Measurements from ENCODE around the gene ATG9B. TPM values are rescaled to one million over a fixed set of nuclear protein-coding genes. Genes with fewer than 3 reads are reported as not detected.
A peak's percentile ranks its signal among the peaks of the same experiment; 100 is the strongest.

ATG9B gene
- total and polyA plus RNA-seq, 9 of the 15 experiments (the other 6 are each of a cell fraction or from before 2014, with no cell fraction given): 0.29 to 8.0 (median 2.1) TPM

DNA sequence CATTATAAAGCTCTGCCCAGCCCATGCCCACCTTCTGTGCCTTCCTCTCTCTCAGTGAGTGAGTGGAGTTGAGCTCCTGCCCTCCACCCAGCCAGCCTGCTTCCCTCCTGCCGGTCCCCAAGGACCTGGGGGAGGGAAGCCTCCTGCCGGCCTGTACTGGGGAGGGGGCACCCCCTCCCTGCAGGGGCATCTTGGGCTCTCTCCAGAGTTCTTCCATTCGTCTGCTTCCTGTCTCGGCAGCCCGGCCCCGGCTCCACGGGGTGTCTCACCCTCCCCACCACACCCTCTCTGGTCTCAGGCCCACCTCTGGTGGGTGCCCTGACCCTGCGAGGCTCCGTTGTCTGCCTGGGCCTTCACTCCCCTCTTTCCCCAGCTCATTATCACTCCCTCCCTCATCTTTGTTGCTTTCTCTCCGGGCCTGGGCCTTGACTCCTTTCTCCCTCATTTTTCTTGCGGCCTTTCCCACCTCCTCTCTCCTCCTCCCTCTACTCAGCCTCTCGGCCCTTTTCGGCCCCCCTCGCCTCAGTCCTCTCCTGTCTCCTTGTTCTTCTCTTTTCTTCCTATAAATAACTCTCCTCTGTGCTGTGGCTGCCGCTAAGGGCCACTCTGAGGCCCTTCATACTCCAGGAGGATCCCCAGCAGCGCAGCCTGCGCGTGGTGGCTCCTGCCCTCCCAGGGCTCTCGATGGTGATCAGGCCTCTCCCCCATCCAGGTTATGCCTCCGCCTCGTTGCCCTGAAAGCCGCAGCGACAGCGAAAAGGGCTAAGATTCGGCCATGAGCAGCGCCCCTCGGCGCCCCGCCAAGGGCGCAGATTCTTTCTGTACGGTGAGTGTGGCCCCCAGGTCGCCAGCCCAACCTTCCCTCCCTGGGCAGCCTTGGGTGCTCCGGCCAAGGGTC lies 37.2 kb upstream of the ATG9B start (continued):
- TF ChIP-seq DACH1 (IDR thresholded peaks at IDR 0.05; ENCODE audit: partially characterized antibody): no peak
- TF ChIP-seq CBX3 (IDR thresholded peaks at IDR 0.05; ENCODE audit: borderline replicate concordance in 1 of 2, low read length in 2 of 2): no peak
- TF ChIP-seq, protein P1, sequence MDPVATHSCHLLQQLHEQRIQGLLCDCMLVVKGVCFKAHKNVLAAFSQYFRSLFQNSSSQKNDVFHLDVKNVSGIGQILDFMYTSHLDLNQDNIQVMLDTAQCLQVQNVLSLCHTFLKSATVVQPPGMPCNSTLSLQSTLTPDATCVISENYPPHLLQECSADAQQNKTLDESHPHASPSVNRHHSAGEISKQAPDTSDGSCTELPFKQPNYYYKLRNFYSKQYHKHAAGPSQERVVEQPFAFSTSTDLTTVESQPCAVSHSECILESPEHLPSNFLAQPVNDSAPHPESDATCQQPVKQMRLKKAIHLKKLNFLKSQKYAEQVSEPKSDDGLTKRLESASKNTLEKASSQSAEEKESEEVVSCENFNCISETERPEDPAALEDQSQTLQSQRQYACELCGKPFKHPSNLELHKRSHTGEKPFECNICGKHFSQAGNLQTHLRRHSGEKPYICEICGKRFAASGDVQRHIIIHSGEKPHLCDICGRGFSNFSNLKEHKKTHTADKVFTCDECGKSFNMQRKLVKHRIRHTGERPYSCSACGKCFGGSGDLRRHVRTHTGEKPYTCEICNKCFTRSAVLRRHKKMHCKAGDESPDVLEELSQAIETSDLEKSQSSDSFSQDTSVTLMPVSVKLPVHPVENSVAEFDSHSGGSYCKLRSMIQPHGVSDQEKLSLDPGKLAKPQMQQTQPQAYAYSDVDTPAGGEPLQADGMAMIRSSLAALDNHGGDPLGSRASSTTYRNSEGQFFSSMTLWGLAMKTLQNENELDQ (CRISPR knock-in tag; IDR thresholded peaks at IDR 0.05; ENCODE audit: borderline replicate concordance): no peak
- TF ChIP-seq MTF1 (CRISPR knock-in tag; IDR thresholded peaks at IDR 0.05; ENCODE audit: borderline replicate concordance): no peak
- peak; percentile 18; the same call in 1 of the 2 replicates for TF ChIP-seq CC2D1A (IDR thresholded peaks at IDR 0.05)
- TF ChIP-seq, protein P2, sequence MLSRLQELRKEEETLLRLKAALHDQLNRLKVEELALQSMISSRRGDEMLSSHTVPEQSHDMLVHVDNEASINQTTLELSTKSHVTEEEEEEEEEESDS (CRISPR knock-in tag; IDR thresholded peaks at IDR 0.05): no peak
- TF ChIP-seq, protein P3, sequence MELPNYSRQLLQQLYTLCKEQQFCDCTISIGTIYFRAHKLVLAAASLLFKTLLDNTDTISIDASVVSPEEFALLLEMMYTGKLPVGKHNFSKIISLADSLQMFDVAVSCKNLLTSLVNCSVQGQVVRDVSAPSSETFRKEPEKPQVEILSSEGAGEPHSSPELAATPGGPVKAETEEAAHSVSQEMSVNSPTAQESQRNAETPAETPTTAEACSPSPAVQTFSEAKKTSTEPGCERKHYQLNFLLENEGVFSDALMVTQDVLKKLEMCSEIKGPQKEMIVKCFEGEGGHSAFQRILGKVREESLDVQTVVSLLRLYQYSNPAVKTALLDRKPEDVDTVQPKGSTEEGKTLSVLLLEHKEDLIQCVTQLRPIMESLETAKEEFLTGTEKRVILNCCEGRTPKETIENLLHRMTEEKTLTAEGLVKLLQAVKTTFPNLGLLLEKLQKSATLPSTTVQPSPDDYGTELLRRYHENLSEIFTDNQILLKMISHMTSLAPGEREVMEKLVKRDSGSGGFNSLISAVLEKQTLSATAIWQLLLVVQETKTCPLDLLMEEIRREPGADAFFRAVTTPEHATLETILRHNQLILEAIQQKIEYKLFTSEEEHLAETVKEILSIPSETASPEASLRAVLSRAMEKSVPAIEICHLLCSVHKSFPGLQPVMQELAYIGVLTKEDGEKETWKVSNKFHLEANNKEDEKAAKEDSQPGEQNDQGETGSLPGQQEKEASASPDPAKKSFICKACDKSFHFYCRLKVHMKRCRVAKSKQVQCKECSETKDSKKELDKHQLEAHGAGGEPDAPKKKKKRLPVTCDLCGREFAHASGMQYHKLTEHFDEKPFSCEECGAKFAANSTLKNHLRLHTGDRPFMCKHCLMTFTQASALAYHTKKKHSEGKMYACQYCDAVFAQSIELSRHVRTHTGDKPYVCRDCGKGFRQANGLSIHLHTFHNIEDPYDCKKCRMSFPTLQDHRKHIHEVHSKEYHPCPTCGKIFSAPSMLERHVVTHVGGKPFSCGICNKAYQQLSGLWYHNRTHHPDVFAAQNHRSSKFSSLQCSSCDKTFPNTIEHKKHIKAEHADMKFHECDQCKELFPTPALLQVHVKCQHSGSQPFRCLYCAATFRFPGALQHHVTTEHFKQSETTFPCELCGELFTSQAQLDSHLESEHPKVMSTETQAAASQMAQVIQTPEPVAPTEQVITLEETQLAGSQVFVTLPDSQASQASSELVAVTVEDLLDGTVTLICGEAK (IDR thresholded peaks at IDR 0.05): 0 out of 2 replicates have a peak, but pooled peaks have one; percentile 59
- TF ChIP-seq, protein P3 (CRISPR knock-in tag; IDR thresholded peaks at IDR 0.05): no peak
- no peak for TF ChIP-seq NEUROD1 (IDR thresholded peaks at IDR 0.05; ENCODE audit: borderline replicate concordance, low read depth, low read length, partially characterized antibody)
- peak; percentile 52; the same call in 1 of the 2 replicates for TF ChIP-seq HLTF (IDR thresholded peaks at IDR 0.05)
- no peak for TF ChIP-seq TAF7 (tag; IDR thresholded peaks at IDR 0.05)
- TF ChIP-seq ZFPM2 (CRISPR knock-in tag; IDR thresholded peaks at IDR 0.05): no peak
- no peak for TF ChIP-seq FUS (optimal IDR thresholded peaks at IDR 0.05; ENCODE audit: low read depth, low read length)
- no peak for TF ChIP-seq ZNF830 (CRISPR knock-in tag; IDR thresholded peaks at IDR 0.05)
- no peak for TF ChIP-seq MAFF (IDR thresholded peaks at IDR 0.05; ENCODE audit: low read length)
